Brain microvascular endothelial cell (primary cell): ENCODE measurements around the gene KRTAP20-3.

ENCODE experiments used
- DNase-seq: peaks from one replicate; pipeline ENCODE4 v3.0.0-alpha.2; 2020
- H3K27ac ChIP-seq: fragments of 250-450 bp; sonication (Bioruptor Pico); 2 replicates; pipeline ENCODE4 v1.5.1; 2020; ENCODE audit warnings: mild to moderate bottlenecking, moderate library complexity
- H3K27me3 ChIP-seq: fragments of 250-450 bp; sonication (Bioruptor Pico); replicated peaks from 2 replicates; pipeline ENCODE4 v1.5.1; 2020; ENCODE audit warnings: mild to moderate bottlenecking
- H3K36me3 ChIP-seq: fragments of 250-450 bp; sonication (Bioruptor Pico); replicated peaks from 2 replicates; pipeline ENCODE4 v1.5.1; 2020; ENCODE audit warnings: mild to moderate bottlenecking
- H3K4me3 ChIP-seq: 2 replicates; pipeline ENCODE4 v1.5.1; 2011; ENCODE audit warnings: low read depth, mild to moderate bottlenecking, control low read depth, low read length, moderate library complexity
- CTCF ChIP-seq: IDR thresholded peaks from 2 replicates; pipeline ENCODE4 v1.5.1; 2011; ENCODE audit warnings: low read depth, mild to moderate bottlenecking, moderate library complexity, low read length, control low read depth, inconsistent platforms; ENCODE audit errors: missing control alignments
- in situ Hi-C: cut with HindIII; loops from 2 replicates; pipeline ENCODE4 v1.10.0; 2017; ENCODE audit warnings: low sequenced_read_pairs, low pct_ligation_motif_present

Gene KRTAP20-3

DNA sequence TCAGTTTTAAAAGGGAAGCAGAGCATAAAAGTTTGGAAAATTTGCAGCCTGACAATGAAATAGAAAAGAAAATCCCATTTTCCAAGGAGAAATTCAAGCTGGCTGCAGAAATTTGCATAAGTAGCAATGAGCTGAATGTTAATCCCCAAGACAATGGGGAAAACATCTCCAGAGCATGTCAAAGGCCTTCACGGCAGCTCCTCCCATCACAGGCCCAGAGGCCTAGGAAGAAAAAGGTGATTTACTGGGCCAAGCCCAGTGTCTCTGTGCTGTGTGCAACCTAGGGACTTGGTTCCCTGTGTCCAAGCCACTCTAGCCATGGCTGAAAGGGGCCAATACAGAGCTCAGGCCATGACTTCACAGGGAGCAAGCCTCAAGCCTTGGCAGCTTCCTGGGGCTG, 26.1 kb downstream of the KRTAP20-3 start:
- in situ Hi-C loops: no loop called here
- no peaks in the 10 kb centered on the region for H3K36me3 ChIP-seq
- H3K27ac ChIP-seq: no peak overlapping the region
- H3K4me3 ChIP-seq: no peak overlapping the region
- TF ChIP-seq CTCF: no peak
- no peak for DNase-seq
- H3K27me3 ChIP-seq: no peaks in the 10 kb centered on the region

DNA sequence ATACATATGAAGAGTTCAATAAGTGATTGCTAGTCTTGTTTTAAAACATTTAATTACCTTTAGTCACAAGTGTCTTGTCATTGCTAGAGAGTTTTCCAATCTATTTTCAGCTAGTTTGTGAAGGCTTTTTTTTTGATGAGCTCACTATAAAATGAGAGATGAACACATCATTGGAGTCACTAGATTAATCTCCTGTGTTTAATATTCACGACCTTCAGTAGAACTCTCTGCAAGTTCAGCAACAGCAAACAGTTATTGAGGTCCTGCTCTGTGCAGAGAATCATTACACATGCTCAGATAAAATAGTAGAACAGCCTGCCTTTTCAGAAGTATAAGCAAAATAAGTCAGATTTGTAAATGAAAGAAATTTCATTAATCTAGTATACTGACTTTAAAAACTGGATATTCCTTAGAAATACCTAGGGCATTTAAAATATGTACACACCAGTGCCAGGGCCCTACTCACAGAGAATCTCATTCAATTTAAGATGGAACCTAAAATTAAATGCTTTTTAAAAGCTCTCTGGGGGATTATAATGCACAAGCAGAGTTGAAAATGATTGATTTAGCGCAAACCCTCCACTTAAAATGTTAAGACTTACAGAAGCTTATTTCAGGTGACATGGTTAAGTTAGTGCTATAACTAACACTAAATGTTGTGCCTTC, 30.5 kb downstream of the KRTAP20-3 start:
- no peak for TF ChIP-seq CTCF
- Histone ChIP-seq H3K4me3 (no peak overlapping the region), H3K27ac (no peak overlapping the region), H3K36me3 (no peaks in the 10 kb centered on the region), H3K27me3 (no peaks in the 10 kb centered on the region)
- no peak for DNase-seq
- in situ Hi-C loops: no loop called here

DNA sequence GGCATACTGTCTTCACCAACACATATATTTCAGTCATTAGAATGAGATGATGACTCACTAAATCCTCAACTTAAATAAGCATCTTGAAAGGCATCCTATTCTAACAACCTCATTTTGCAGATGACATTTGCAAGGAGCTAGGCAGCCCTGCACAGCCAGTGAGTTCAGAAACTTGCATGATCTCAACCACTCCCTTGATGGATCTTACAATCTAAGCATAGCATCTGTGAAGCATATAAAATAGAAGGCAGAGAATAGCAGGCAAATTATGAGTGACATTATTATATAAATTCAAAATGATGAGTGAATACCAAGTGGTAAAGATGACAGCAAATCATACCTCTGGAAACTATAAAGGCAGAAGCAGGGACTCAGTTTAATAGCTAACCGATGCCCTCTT, 31.6 kb downstream of the KRTAP20-3 start:
- Histone ChIP-seq H3K4me3 (no peak overlapping the region), H3K27me3 (no peaks in the 10 kb centered on the region), H3K36me3 (no peaks in the 10 kb centered on the region), H3K27ac (no peak overlapping the region)
- DNase-seq: no peak
- TF ChIP-seq CTCF: no peak
- in situ Hi-C loops: no loop called here

DNA sequence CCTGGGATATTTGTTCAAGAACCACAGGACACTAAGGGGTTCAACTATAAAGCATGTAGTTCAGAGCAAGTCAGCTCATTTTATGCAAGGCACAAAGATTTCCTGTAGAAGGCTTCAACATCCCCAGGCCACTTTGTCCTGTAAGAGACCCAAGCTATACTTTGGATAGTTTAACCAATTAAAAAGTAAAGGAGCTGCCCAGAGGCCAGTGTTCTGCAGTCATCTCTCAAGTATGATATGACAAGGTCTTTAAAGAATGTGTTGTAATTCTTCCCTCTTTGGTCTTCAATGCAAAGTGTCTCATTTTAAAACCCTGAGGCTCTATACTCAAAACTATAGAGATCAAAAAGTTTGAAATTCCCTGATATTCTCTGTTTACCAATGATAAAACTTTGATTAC, 34.1 kb downstream of the KRTAP20-3 start:
- no peak for TF ChIP-seq CTCF
- in situ Hi-C loops: no loop called here
- no peak for DNase-seq

GRCh38 chr21:30680586-30680985, 37.9 kb downstream of the KRTAP20-3 start:
- Histone ChIP-seq H3K4me3 (no peak overlapping the region), H3K27ac (no peak overlapping the region), H3K27me3 (no peaks in the 10 kb centered on the region), H3K36me3 (no peaks in the 10 kb centered on the region)
- no peak for TF ChIP-seq CTCF
- no peak for DNase-seq
- in situ Hi-C loops: no loop called here

More for the DNA sequence above, 34.1 kb downstream of the KRTAP20-3 start:
- H3K4me3 ChIP-seq: no peak overlapping the region
- no peaks in the 10 kb centered on the region for H3K36me3 ChIP-seq
- H3K27ac ChIP-seq: no peak overlapping the region
- no peaks in the 10 kb centered on the region for H3K27me3 ChIP-seq

GRCh38 chr21:30684506-30684905, 41.8 kb downstream of the KRTAP20-3 start:
- no peak for TF ChIP-seq CTCF
- DNase-seq: no peak
- no peak overlapping the region for H3K4me3 ChIP-seq
- H3K27ac ChIP-seq: no peak overlapping the region
- H3K36me3 ChIP-seq: no peaks in the 10 kb centered on the region
- H3K27me3 ChIP-seq: no peaks in the 10 kb centered on the region
- in situ Hi-C loops: no loop called here
